Activated gamma-delta T cell (primary cell): Measurements from ENCODE around the gene C1GALT1.
"Not testable (repeated sequence)": the region's sequence is repeated elsewhere in the genome, so short reads cannot be mapped to it uniquely, and the experiment has no call there.

Source experiments
- DNase-seq: peaks from one replicate; lab custom pipeline; 2025; lab: John Stamatoyannopoulos, UW

C1GALT1 gene

DNA sequence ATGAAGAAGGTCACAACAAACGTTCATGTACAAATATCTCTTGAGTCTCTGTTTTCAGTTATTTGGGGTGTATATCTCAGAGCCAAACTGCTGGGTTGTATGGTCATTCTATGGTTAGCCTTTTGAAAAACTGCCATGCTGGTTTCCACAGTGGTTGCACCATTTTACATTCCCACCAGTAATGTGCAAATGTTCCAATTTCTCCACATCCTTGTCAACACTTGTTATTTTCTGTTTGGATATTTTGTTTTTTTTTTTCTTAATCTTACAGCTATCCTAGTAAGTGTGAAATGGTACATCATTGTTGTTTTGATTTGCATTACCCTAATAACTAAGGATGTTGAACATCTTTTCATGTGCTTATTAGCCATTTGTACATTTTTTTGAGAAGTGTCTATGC lies 13.0 kb upstream of the C1GALT1 start:
- no peak for DNase-seq

DNA sequence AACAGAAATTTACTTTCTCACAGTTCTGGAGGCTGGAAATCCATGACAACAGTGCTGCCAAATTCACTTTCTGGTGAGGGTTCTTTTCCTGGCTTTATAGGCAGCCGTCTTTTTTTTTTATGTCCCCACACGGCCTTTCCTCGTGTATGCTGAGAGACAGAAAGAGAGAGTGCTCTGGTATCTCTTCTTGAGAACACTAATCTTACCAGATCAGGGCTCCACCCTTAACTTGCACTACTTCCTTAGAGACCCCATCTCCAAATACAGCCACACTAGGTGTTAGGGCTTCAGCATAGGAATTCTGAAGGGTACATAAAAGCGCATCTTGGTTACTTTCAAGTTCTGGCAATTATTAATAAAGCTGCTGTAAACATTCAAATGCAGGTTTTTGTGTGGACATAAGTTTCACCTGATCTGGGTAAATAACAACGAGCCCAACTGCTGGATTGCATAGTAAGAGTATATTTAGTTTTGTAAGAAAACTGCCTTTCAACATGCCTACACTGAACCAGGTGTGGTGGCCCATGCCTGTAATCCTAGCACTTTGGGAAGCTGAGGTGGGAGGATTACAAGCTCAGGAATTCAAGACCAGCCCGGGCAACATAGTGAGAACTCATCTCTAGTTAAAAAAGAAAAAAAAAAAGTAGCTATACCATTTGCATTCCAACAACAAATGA lies 8.2 kb upstream of the C1GALT1 start:
- no peak for DNase-seq

DNA sequence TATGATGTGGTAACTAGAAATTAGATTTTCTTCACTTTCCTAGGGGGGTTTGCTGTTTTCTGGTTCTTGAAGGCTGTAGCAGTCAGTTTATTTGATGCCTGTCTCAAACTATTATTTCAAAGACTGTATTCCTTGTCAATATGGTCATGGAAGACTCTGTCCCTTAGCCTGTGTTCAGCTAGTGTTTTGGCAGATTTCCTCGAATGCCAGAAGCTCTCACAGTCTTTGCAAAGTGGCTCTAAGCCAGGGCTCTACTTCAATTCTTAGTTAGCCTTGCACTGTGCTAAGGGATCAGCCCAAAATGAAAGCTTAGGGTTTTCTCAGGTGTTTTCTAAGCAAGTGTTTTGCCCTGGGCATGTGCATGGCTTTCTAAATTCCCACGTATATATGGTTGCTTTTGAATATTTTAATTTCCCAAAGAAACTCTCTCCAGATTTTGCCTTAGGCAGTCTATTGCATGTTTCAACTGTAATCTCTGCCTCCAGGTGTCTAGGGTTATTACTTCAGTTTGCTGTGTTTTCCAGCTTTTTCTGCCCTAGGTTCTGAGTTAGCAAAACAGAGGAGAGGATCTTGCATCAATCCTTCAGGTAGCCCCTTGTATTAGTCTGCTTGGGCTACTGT lies 7.2 kb upstream of the C1GALT1 start:
- no peak for DNase-seq

DNA sequence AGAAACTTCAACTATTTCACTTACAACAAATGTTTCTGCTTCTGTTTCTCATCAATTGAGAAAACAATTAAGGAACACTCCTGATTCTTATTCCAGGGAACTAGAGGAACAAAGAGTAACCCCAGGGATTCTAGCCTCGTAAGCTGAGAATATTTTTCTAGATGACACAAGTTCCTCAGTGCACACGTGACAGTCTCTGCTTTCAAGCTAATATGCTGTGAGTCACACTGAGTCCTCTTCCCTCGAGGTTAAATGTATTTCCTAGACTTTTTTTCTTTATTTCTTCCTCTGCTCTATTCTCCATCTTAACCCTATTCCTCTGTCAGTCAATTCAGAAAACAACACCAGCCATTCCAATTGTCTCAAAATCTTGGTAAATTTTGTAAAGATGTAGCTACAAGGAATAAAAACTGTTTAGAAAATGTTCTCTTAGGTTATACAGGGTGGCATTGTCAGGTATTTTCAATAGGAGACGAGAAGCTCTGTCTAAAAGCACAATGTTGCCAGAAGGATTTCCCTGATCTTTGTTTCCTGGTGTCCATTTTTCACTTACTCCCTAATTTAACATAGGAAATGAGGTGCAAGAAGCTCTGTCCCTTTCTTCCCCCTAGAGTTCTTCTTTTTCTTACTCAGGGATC lies 5.8 kb upstream of the C1GALT1 start:
- no peak for DNase-seq

DNA sequence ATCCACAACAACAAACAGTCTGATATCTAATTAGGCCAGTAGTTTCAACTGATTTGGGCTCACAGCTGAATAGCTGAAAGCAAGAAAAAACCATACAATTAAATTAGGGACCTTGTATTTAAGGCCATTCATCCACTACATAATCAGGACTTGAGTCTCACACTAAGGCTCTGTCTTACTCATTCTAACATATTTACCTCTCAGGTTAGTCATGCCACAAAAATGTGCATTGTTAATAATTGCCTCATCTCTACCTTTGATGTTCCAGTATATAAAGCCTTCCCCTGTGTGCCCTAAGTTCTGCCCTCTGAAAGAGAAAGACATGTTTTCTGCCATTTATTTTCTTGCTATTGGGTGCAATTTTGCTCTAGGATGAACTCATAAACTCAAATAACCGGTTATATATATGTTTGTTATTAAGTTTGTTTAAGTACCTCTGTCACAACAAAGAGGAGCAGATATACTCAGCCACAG lies 5.3 kb upstream of the C1GALT1 start:
- DNase-seq, result no peak

DNA sequence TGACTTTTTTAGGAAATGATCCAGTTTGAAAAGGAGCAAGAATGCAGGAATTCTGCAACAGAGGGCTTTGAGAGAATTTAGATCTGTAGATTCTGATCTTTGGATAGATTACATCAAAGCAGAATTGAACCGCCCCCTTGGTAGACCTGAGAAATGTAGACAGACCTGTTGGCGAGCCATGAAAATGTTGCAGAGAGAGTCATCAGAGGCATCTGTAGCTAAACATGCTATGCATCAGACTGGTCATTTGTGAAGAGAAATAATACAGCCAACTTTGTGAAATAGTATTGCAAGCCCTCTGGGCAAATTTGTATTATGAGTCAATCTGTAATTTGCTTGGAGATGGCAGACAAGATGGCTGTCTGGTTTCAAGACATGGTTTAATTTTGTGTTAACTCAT lies 4.3 kb upstream of the C1GALT1 start:
- no peak for DNase-seq

DNA sequence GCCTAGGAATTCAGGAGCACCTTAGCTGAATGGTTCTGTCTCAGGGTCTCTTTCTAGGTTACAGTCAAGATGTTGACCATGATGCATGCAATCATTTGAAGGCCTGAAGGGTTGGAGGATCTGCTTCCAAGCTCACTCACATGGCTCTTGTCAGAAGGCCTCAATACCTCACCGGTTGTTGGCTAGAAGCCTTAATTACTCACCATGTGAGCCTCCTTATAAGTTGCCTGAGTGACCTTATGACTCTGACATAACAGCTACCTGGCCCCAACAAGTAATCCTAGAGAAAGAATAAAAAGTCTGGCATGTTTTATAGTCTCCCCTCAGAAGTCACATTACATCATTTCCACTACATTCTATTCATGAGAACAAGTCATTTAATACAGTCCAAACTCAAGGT lies 3.4 kb upstream of the C1GALT1 start:
- DNase-seq, result no peak

DNA sequence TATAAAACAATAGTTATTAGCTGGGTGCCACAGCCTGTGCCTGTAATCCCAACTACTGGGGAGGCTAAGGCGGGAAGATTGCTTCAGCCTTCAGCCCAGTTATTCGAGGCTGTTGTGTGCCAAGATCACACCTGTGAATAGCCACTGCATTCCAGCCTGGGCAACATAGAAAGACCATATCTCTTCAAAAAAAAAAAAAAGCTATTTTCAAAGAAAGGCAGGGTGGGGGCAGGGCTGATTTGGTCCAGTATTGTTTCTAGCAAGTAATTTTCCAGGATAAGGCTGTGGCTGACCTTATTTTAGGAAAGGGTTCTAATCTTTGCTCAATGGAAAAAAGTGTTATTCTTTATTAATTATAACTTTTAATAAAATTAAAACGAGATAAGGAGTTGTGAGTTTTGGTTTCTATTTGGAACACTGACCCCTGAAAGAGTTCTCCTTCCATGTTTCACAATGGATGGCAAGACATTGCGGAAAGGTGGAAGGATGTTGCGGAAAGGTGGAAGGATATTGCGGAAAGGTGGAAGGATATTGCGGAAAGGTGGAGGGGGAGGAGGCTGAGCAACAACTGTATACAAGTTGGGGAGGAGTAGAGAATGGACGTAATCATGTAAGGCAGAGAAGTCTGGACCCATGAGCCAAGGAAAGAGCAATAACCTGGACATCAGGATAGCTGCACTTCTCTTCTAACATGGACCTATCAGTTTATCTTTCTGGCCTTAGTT lies 1.5 kb upstream of the C1GALT1 start:
- DNase-seq, result no peak

DNA sequence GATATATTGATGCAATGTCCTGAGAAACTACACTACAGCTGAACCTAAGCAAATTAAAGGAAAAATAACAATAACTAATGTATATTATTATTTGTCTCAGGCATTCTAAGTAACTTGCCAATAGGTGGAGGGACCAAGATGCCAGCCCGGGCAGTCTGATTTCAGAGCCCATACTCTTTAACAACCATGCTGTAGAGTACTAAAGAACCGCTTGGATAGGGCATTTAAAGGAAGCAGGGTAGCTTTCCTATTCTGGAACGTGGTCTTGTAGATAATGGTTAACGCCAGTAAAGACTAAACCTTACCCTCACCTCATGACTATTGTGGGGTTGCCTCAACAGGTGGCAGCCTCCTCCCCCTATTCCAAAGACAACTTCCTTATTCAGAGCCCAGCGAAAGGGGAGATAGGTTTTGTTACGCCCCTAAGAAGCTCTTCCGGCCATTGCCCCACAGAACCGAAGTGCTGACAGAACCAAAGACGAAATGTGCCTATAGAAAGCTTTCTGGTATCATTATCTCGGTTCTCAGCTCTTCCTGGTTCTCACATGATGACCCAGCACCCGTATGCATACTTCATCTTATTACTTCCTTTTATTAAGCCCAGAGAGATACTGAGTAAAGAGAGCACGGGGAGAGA lies 707 bp upstream of the C1GALT1 start:
- DNase-seq, result no peak

DNA sequence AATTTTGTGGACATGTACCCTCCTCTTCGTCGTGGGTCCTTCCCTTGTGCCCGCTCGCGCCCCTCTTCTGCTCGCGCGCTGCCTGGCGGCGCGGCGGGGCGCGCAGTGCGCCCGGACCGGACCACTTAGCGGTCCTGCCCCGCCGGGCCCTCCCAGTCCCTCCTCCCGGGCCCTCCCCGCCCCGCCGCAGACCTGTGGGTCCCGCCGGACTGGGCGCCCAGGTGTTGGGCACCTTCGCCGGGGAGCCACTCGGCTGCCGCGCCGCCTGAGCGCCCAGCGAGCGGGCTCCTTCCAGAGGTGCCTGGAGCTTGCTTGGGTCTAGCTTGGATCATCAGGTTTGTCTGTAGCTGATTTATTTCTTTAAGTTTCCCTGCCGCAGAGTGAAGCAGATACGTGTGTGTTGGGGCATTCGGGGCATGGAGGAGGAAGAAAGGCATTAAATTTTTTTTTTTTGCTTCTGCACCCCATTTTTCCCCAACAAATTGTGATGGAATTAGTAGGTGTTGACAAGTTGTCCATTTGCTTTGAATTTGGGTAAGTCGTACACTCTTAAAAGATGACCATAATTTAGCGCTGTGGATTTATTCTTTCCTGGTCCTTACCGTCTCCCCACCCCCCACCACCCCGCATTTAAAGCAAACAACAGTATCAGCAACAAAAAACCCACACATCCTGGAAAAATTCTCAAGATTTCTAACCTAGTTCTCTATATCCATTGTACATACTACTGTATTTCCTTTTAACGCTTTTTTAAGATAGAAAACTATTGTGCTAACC lies 905 bp downstream of the C1GALT1 start:
- peak; percentile 39 for DNase-seq

DNA sequence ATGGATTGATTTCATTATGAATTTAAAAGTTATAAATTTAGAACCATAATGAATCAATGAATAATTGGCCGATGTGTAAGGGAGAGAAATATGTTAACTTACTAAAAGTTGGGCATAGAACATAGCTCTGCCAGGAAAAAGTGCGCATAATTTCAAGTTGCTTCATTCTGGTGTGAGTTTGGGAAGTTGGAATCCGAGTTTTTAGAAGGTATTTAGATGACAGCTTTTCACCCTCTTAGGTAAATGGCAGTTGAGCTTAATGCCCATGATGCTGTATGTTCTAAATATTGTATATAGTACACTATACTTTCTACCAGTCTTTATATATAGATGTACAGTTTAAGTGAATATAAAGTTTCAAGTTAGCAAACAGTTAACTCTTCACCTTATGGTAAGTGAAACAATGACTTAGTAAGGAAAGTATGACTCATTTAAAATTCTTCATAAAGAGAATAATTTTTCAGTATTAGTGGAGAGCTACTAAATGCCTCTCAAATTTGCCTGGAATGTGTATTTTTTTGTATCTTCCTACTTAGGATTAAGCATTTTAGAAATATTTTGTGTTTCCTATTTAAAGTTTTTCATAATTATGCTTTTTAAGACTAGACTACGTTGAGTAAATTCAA lies 1.6 kb downstream of the C1GALT1 start:
- no peak for DNase-seq

DNA sequence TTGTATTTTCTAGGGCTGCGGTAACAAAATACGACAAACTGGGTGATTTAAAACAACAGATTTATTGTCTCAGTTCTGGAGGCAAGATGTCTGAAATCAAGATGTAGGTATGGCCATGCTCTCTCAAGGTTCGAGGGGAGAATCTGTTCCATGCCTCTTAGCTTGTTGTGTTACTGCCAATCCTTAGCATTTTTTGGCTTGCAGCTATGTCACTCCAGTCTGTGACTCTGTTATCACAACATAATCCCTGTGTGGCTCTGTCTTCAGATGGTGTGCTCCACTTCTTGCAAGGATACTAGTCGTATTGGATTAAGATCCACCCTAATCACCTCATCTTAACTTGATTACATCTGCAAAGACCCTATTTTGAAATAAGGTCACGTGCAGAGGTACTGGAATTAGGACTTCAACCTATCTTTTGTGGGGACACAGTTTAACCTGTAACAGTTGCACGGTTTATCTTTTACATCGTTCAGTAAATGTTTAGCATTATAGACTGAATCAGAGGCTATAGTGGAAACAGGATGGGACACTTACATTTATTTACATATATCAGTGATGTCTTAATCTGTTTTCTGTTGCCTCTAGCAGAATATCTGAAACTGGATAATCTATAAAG lies 3.1 kb downstream of the C1GALT1 start:
- DNase-seq, result no peak

DNA sequence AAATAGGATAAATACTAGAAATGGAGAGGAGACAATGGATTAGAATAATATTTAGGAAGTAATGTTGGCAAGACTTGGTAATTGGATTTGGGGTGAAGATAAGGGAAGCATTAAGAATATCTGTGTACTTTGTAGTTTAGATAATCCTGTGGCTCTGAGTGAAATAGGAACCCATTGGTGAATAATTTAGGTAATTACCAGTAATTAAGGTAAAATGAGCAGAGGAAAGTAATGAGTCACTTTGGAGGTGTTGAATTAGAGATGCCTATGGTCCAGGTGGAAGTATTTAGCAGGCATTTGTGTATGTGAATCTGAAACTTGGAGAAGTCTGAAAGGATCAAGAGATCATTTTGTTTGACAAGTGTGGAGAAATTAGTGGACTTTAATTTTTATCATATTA lies 5.7 kb downstream of the C1GALT1 start:
- no peak for DNase-seq

DNA sequence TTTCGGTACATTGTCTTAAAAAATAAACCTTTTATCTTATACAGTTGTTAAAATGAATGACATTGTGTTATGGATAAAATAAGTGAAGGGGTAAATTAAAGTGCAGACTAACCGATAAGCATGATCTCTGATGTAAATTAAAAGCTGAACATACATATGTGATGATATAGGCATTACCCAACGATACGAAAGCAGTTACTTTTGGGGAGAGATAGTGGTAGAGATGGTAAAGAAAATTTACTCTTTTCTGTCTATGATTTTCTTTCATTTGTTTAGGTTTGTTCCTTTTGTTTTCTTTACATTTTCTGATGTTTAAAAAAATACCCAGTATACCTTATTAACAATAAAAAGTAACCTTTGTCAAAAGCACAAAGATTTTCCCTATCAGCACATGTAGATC lies 6.4 kb downstream of the C1GALT1 start:
- no peak for DNase-seq

DNA sequence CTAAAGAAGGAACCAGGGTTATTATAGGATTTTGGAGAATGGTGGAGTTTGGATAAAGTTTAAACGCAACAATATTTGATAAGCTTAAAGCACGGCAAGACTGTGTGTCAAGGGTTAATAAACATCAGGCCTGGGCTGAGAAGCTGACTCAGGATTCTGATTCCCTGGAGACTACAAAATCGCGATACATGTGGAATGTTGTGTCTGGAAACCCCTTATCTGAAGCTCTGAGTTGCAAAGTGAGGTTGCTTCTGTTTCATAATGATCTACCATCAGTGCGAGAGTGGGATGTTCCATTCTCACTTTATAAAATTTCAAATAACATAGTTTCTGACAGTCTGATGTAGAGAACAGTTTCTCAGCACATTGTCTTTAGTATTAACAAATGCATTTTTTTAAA lies 7.8 kb downstream of the C1GALT1 start:
- DNase-seq, result no peak

DNA sequence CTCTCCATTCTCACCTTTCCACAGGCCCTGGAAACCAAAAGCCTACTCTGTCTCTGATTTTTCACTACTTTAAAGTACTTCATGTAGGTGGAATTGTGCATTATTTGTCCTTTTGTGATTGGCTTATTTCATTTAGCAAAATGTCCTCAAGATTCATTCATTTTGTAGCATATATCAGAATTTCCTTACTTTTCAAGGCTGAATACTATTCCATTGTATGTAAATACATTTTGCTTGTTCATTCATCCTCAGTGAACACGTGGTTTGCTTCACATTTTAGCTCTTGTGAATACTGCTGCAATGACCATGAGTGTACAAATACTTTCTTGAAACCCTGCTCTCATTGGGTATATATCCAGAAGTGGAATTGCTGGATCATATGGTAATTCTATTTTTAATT lies 8.8 kb downstream of the C1GALT1 start:
- no peak for DNase-seq

DNA sequence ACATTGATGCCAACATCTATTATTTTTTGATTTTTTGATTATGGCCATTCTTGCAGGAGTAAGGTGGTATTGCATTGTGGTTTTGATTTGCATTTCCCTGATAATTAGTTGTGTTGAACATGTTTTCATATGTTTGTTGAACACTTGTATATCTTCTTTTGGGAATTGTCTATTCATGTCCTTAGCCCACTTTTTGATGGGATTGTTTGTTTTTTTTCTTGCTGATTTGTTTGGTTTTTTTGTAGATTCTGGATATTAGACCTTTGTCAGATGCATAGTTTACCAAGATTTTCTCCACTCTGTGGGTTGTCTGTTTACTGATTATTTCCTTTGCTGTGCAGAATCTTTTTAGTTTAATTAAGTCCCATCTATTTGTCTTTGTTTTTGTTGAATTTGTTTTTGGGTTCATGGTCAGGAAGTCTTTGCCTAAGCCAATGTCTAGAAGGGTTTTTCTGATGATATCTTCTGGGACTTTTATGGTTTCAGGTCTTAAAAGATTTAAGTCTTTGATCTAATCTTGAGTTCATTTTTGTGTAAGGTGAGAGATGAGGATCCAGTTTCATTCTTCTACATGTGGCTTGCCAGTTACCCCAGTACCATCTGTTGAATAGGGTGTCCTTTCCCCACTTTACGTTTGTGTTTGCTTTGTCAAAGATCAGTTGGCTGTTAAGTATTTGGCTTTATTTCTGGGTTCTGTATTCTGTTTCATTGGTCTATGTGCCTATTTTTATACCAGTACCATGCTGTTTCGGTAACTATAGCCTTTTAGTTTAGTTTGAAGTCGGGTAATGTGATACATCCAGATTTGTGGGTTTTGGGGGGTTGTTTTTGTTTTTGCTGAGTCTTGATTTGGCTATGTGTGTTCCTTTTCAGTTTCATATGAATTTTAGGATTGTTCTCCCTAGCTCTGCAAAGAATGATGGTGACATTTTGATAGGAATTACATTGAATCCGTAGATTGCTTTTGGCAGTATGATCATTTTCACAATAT lies 10.7 kb downstream of the C1GALT1 start:
- not testable (repeated sequence) for DNase-seq

DNA sequence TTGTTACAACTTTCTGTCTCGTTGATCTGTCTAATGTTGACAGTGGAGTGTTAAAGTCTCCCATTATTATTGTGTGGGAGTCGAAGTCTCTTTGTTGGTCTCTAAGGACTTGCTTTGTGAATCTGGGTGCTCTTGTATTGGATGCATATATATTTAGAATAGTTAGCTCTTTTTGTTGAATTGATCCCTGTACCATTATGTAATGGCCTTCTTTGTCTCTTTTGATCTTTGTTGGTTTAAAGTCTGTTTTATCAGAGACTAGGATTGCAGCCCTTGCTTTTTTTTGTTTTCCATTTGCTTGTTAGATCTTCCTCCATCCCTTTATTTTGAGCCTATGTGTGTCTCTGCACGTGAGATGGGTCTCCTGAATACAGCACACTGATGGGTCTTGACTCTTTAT lies 17.2 kb downstream of the C1GALT1 start:
- not testable (repeated sequence) for DNase-seq

DNA sequence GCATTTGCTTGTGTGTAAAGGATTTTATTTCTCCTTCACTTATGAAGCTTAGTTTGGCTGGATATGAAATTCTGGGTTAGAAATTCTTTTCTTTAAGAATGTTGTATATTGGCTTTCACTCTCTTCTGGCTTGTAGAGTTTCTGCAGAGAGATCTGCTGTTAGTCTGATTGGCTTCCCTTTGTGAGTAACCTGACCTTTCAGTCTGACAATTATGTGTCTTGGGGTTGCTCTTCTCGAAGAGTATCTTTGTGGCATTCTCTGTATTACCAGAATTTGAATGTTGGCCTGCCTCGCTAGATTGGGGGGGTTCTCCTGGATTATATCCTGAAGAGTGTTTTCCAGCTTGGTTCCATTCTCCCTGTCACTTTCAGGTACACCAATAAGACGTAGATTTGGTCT lies 17.9 kb downstream of the C1GALT1 start:
- DNase-seq, result not testable (repeated sequence)
